Activated CD8-positive, alpha-beta T cell treated with anti-CD3 and anti-CD28 coated beads for 36 hours (primary cell): ENCODE measurements around the gene AURKAIP1. TPM values are rescaled to one million over a fixed set of nuclear protein-coding genes. Genes with fewer than 3 reads are reported as not detected.

Source experiments
- ATAC-seq: fragments of 200-7000 bp; cut with Tn5 transposase; one replicate; pipeline ENCODE4 v1.10.0; 2021; ENCODE audit warnings: mild to moderate bottlenecking, moderate library complexity
- CTCF ChIA-PET: fragments of 350-600 bp; sonication (Branson Sonifier 250); formaldehyde crosslinking; loops from one replicate; lab custom pipeline; 2021; ENCODE audit warnings: antibody characterized with exemption; lab: Charles Lee
- POLR2A ChIA-PET: fragments of 350-600 bp; sonication (Branson Sonifier 250); formaldehyde crosslinking; loops from one replicate; lab custom pipeline; 2021; ENCODE audit warnings: antibody characterized with exemption; lab: Charles Lee
- DNase-seq: peaks from one replicate; pipeline ENCODE4 v3.0.0-alpha.2; 2020
- H3K27ac Mint-ChIP-seq: one replicate; pipeline ENCODE4 v1.8.0; 2021; ENCODE audit warnings: mild to moderate bottlenecking, mixed read lengths
- H3K27me3 Mint-ChIP-seq: one replicate; pipeline ENCODE4 v1.8.0; 2021; ENCODE audit warnings: mixed read lengths
- H3K36me3 Mint-ChIP-seq: one replicate; pipeline ENCODE4 v1.8.0; 2021; ENCODE audit warnings: low read depth, mixed read lengths
- H3K4me1 Mint-ChIP-seq: one replicate; pipeline ENCODE4 v1.8.0; 2021; ENCODE audit warnings: low read depth, mixed read lengths
- H3K4me3 Mint-ChIP-seq: one replicate; pipeline ENCODE4 v1.8.0; 2021; ENCODE audit warnings: mild to moderate bottlenecking, moderate library complexity, mixed read lengths
- H3K9me3 Mint-ChIP-seq: one replicate; pipeline ENCODE4 v1.8.0; 2021; ENCODE audit warnings: mixed read lengths
- CTCF ChIP-seq: fragments of 200-600 bp; IDR thresholded peaks from one replicate; pipeline ENCODE4 v1.8.0; 2022; ENCODE audit warnings: antibody characterized with exemption, mild to moderate bottlenecking
- intact Hi-C: fragments of 100-400 bp; cut with micrococcal nuclease; formaldehyde crosslinking; loops from one replicate; pipeline ENCODE4 v1.10.0; 2022
- total RNA-seq, 2 experiments: library from RNA; stranded (reverse); gene quantifications; one replicate each; pipeline ENCODE4 v1.2.3, GENCODE V29; 2021

The AURKAIP1 gene
- total RNA-seq, 2 experiments from 2014 or later, result 127 TPM

- Mint-ChIP-seq H3K9me3 (no peaks in the 10 kb centered on the region), H3K4me3 (no peak overlapping the region), H3K4me1 (peaks cover 28% of the 10 kb centered on the region), H3K27me3 (peaks cover 12% of the 10 kb centered on the region), H3K27ac (no peak overlapping the region), H3K36me3 (no peaks in the 10 kb centered on the region)
- TF ChIP-seq CTCF, result no peak
- ChIA-PET POLR2A (interaction anchor here (1.1 kb wide), 1 partner anchor 16 kb away, joined by 3 read pairs; no protein-coding TSS in a partner anchor), CTCF (interaction anchor here (1.2 kb wide), 1 partner anchor 16 kb away, joined by 9 read pairs; no protein-coding TSS in a partner anchor)
- intact Hi-C loops, result no loop called here
- DNase-seq (no peak), ATAC-seq (no peak)
Observed at GRCh38 chr1:1355416-1355815, 19.6 kb downstream of the AURKAIP1 start.

GRCh38 chr1:1354271-1355247, 20.4 kb downstream of the AURKAIP1 start:
- no peak for TF ChIP-seq CTCF
- H3K36me3 Mint-ChIP-seq, result no peaks in the 10 kb centered on the region
- peaks cover 28% of the 10 kb centered on the region for H3K4me1 Mint-ChIP-seq
- ChIA-PET CTCF (interaction anchor here (0.6 to 3.8 kb wide), 3 partner anchors 17 to 96 kb away, joined by 3 to 40 read pairs (median 9); no protein-coding TSS in a partner anchor), POLR2A (interaction anchor here (0.6 to 1.1 kb wide), 3 partner anchors 17 to 239 kb away, joined by 3 to 4 read pairs (median 3); partner anchors contain the start of gene C1orf159)
- DNase-seq (no peak), ATAC-seq (no peak)
- no peak overlapping the region for H3K27ac Mint-ChIP-seq
- H3K27me3 Mint-ChIP-seq, result peaks cover 12% of the 10 kb centered on the region
- H3K9me3 Mint-ChIP-seq, result no peaks in the 10 kb centered on the region
- H3K4me3 Mint-ChIP-seq, result no peak overlapping the region
- intact Hi-C loops, result no loop called here

GRCh38 chr1:1353389-1354151, 21.4 kb downstream of the AURKAIP1 start:
- H3K27me3 Mint-ChIP-seq, result peaks cover 12% of the 10 kb centered on the region
- H3K27ac Mint-ChIP-seq, result no peak overlapping the region
- ATAC-seq, result no peak
- no peak for DNase-seq
- ChIA-PET CTCF (interaction anchor here (3.8 kb wide), 1 partner anchor 18 kb away, joined by 40 read pairs; no protein-coding TSS in a partner anchor), POLR2A (interaction anchor here (0.7 kb wide), 2 partner anchors 18 kb away, joined by 3 to 4 read pairs; no protein-coding TSS in a partner anchor)
- H3K9me3 Mint-ChIP-seq, result no peaks in the 10 kb centered on the region
- H3K4me3 Mint-ChIP-seq, result no peak overlapping the region
- peaks cover 20% of the 10 kb centered on the region for H3K4me1 Mint-ChIP-seq
- no peak for TF ChIP-seq CTCF
- no peaks in the 10 kb centered on the region for H3K36me3 Mint-ChIP-seq
- intact Hi-C loops, result no loop called here

- H3K27ac Mint-ChIP-seq, result no peak overlapping the region
- H3K27me3 Mint-ChIP-seq, result peaks cover 12% of the 10 kb centered on the region
- H3K36me3 Mint-ChIP-seq, result no peaks in the 10 kb centered on the region
- ChIA-PET CTCF (interaction anchor here (3.8 kb wide), 1 partner anchor 19 kb away, joined by 40 read pairs; no protein-coding TSS in a partner anchor), POLR2A (interaction anchor here (0.7 to 1.3 kb wide), 3 partner anchors 18 to 442 kb away, joined by 3 to 6 read pairs (median 3); no protein-coding TSS in a partner anchor)
- ATAC-seq (no peak), DNase-seq (no peak)
- H3K4me1 Mint-ChIP-seq, result peaks cover 17% of the 10 kb centered on the region
- peak overlapping the region; percentile 61 for H3K4me3 Mint-ChIP-seq
- TF ChIP-seq CTCF, result no peak
- intact Hi-C loops, result no loop called here
- no peaks in the 10 kb centered on the region for H3K9me3 Mint-ChIP-seq
Observed at GRCh38 chr1:1352786-1353388, 22.1 kb downstream of the AURKAIP1 start.
